CD4-positive, alpha-beta T cell (primary cell): ENCODE results near the gene IDH1. TPM values are rescaled to one million over a fixed set of nuclear protein-coding genes. Genes with fewer than 3 reads are reported as not detected.

Experiments
- ATAC-seq: fragments of 200-7000 bp; cut with Tn5 transposase; one replicate; pipeline ENCODE4 v1.10.0; 2022; ENCODE audit warnings: mild to moderate bottlenecking; ENCODE audit not compliant: poor library complexity
- CTCF ChIA-PET: fragments of 350-600 bp; sonication (Branson Sonifier 250); formaldehyde crosslinking; loops from one replicate; lab custom pipeline; 2021; ENCODE audit warnings: antibody characterized with exemption, inconsistent platforms; lab: Charles Lee
- POLR2A ChIA-PET: fragments of 350-600 bp; sonication (Branson Sonifier 250); formaldehyde crosslinking; loops from one replicate; lab custom pipeline; 2021; ENCODE audit warnings: antibody characterized with exemption, inconsistent platforms; lab: Charles Lee
- DNase-seq, 14 experiments: peaks; one replicate each; pipeline ENCODE4 v3.0.0-alpha.2; 2013 to 2020; ENCODE audit warnings: mixed read lengths in 2 of 14
- H3K27ac ChIP-seq, 2 donors: one replicate each; pipeline versions ENCODE4 v1.5.1 to v1.7.0; 2013; ENCODE audit warnings: low read length in 2 of 2, low read depth in 1 of 2, mild to moderate bottlenecking in 1 of 2
- H3K27me3 ChIP-seq, 2 experiments: 1 replicate in 1 of 2; 2 replicates in 1 of 2; pipeline versions ENCODE4 v1.6.1 to v1.7.0; 2013; ENCODE audit warnings: low read length in 2 of 2, control low read depth in 1 of 2, mild to moderate bottlenecking in 1 of 2, moderate library complexity in 1 of 2; ENCODE audit not compliant: insufficient read depth in 2 of 2, control insufficient read depth in 1 of 2
- H3K36me3 ChIP-seq: one replicate; pipeline ENCODE4 v1.6.1; 2013; ENCODE audit warnings: low read length, control low read depth; ENCODE audit not compliant: insufficient read depth
- H3K4me1 ChIP-seq: one replicate; pipeline ENCODE4 v1.6.1; 2013; ENCODE audit warnings: low read length, control low read depth; ENCODE audit not compliant: insufficient read depth
- H3K4me3 ChIP-seq: one replicate; pipeline ENCODE4 v1.5.1; 2013; ENCODE audit warnings: mild to moderate bottlenecking, low read length, moderate library complexity
- H3K9me3 ChIP-seq, 2 experiments: 1 replicate in 1 of 2; 2 replicates in 1 of 2; pipeline versions ENCODE4 v1.6.1 to v1.7.0; 2013; ENCODE audit warnings: low read length in 2 of 2, mild to moderate bottlenecking in 2 of 2, control low read depth in 1 of 2, moderate library complexity in 1 of 2; ENCODE audit not compliant: control insufficient read depth in 1 of 2, insufficient read depth in 1 of 2
- H3K27ac Mint-ChIP-seq: one replicate; pipeline ENCODE4 v1.8.0; 2020; ENCODE audit warnings: mixed read lengths
- H3K27me3 Mint-ChIP-seq: one replicate; pipeline ENCODE4 v1.8.0; 2021; ENCODE audit warnings: mixed read lengths
- H3K36me3 Mint-ChIP-seq: one replicate; pipeline ENCODE4 v1.8.0; 2021; ENCODE audit warnings: low read depth, mixed read lengths
- H3K4me1 Mint-ChIP-seq: one replicate; pipeline ENCODE4 v1.8.0; 2021; ENCODE audit warnings: low read depth, mixed read lengths
- H3K4me3 Mint-ChIP-seq: one replicate; pipeline ENCODE4 v1.8.0; 2020; ENCODE audit warnings: mild to moderate bottlenecking, mixed read lengths
- H3K9me3 Mint-ChIP-seq: one replicate; pipeline ENCODE4 v1.8.0; 2020; ENCODE audit warnings: mixed read lengths
- intact Hi-C, 2 experiments: fragments of 100-400 bp; cut with DNase I in 1 of 2; cut with micrococcal nuclease in 1 of 2; formaldehyde crosslinking; loops; one replicate each; pipeline versions ENCODE4 v1.15.1 to v1.9.0; 2023 to 2025; cut with DNase I, micrococcal nuclease
- total RNA-seq, 174 experiments: library from RNA in 2 of 174; stranded (reverse) in 2 of 174; gene quantifications; one replicate each; pipeline ENCODE4 v1.2.3 and lab custom pipeline; 2021 to 2026
- TF ChIP-seq, protein P1 (sequence below): fragments of 200-600 bp; IDR thresholded peaks from one replicate; pipeline ENCODE4 v1.8.0; 2022; ENCODE audit warnings: antibody characterized with exemption, mild to moderate bottlenecking

The IDH1 gene
- total RNA-seq, 2 experiments from 2014 or later: 3.0 to 3.4 TPM

DNA sequence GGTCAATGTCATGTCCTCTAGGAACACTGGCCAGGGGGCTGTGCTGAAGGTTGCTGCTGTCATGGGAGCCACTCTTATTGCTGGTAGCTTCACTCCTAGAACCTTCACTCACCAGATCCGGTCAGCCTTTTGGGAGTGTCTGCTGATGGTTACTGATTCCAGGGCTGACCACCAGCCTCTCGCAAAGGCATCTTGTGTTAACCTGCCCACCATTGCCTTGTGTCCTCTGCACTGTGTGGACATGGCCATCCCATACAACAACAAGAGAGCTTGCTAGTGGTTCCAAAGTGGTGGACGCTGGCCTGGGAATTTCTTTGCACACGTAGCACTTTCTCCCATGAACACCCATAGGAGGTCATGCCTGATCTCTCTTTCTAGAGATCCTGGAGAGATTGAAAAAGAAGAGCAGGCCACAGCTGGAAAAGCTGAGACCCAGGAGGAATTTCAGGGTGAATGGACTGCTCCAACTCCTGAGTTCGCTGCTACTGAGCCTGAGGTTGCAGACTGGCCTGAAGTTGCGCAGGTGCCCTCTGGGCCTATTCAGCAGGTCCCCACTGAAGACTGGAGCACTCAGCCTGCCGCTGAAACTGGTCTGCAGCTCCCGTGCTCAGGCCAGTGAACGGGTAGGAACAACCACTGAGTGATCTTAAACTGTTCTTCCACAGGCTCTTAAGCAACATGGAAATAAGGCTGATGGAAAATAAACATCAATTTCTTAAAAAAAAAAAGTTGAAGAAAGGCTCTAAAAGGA is 46.4 kb downstream of the IDH1 start:
- Mint-ChIP-seq H3K4me1 (peaks cover 6% of the 10 kb centered on the region), H3K27ac (no peak overlapping the region)
- CTCF ChIA-PET: no interaction called here

DNA sequence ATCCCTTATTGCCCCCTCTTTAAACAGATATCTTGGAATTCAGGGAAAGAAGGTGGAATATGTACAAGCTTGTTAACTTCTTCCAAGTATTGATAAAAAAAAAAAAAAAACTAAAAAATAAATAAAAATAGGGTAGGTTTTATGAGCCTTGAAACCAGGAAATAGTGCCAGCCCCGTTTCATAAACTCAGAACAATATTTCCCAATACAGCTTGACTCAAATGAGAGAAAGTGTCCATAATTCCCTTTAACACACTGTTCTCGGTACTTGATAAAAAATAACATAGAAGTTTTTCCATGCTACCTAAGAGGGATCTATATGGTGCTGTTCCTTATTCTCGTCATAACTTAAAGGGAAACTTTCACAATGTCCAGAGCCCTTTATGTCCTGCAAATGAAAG is 47.1 kb downstream of the IDH1 start:
- Histone ChIP-seq H3K4me1 (no peaks in the 10 kb centered on the region), H3K4me3 (no peak overlapping the region), H3K9me3 (no peaks in the 10 kb centered on the region), H3K27me3 (no peaks in the 10 kb centered on the region), H3K36me3 (no peaks in the 10 kb centered on the region), H3K27ac (no peak overlapping the region)
- ChIA-PET POLR2A (no interaction called here), CTCF (no interaction called here)
- no peaks in the 10 kb centered on the region for H3K36me3 Mint-ChIP-seq
- H3K27me3 Mint-ChIP-seq: no peaks in the 10 kb centered on the region
- H3K4me3 Mint-ChIP-seq: no peak overlapping the region
- intact Hi-C loops: no loop called here
- TF ChIP-seq, protein P1, sequence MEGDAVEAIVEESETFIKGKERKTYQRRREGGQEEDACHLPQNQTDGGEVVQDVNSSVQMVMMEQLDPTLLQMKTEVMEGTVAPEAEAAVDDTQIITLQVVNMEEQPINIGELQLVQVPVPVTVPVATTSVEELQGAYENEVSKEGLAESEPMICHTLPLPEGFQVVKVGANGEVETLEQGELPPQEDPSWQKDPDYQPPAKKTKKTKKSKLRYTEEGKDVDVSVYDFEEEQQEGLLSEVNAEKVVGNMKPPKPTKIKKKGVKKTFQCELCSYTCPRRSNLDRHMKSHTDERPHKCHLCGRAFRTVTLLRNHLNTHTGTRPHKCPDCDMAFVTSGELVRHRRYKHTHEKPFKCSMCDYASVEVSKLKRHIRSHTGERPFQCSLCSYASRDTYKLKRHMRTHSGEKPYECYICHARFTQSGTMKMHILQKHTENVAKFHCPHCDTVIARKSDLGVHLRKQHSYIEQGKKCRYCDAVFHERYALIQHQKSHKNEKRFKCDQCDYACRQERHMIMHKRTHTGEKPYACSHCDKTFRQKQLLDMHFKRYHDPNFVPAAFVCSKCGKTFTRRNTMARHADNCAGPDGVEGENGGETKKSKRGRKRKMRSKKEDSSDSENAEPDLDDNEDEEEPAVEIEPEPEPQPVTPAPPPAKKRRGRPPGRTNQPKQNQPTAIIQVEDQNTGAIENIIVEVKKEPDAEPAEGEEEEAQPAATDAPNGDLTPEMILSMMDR: no peak
- peaks cover 6% of the 10 kb centered on the region for H3K4me1 Mint-ChIP-seq
- ATAC-seq: no peak
- DNase-seq: no peak
- H3K27ac Mint-ChIP-seq: no peak overlapping the region
- no peaks in the 10 kb centered on the region for H3K9me3 Mint-ChIP-seq

More for the DNA sequence above, 46.4 kb downstream of the IDH1 start:
- intact Hi-C loops: no loop called here
- no peak overlapping the region for H3K27ac ChIP-seq
- Mint-ChIP-seq H3K9me3 (no peaks in the 10 kb centered on the region), H3K27me3 (no peaks in the 10 kb centered on the region), H3K4me3 (no peak overlapping the region), H3K36me3 (no peaks in the 10 kb centered on the region)
- TF ChIP-seq, protein P1: no peak
- H3K4me3 ChIP-seq: no peak overlapping the region
- no peaks in the 10 kb centered on the region for H3K36me3 ChIP-seq
- no peaks in the 10 kb centered on the region for H3K4me1 ChIP-seq
- ATAC-seq: no peak
- POLR2A ChIA-PET: no interaction called here
- H3K27me3 ChIP-seq: no peaks in the 10 kb centered on the region
- DNase-seq: no peak
- no peaks in the 10 kb centered on the region for H3K9me3 ChIP-seq

DNA sequence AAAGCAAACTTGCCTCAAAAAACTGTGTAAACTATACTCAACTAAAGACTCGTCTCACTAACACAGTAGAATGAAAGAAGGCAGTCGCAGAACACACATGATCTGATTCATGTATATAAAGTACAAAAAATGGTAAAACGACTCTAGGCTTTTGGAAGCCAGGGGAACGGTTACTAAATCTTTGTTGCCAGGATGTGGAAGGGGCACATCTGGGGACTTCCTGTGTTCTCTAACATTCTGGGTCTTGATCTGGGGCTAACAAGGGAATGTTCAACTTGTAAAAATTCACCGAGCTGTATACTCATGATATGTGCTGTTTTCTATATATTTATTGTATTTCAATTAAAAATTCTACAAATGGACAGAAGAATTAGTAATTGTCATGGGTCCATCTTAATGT is 50.7 kb downstream of the IDH1 start:
- no peak overlapping the region for H3K27ac ChIP-seq
- no peaks in the 10 kb centered on the region for H3K27me3 Mint-ChIP-seq
- no peaks in the 10 kb centered on the region for H3K4me1 ChIP-seq
- ChIA-PET POLR2A (no interaction called here), CTCF (no interaction called here)
- peaks cover 6% of the 10 kb centered on the region for H3K4me1 Mint-ChIP-seq
- no peak overlapping the region for H3K27ac Mint-ChIP-seq
- no peak overlapping the region for H3K4me3 ChIP-seq
- no peak overlapping the region for H3K4me3 Mint-ChIP-seq
- DNase-seq: no peak
- no peaks in the 10 kb centered on the region for H3K9me3 ChIP-seq
- no peaks in the 10 kb centered on the region for H3K36me3 ChIP-seq
- TF ChIP-seq, protein P1: no peak
- H3K9me3 Mint-ChIP-seq: no peaks in the 10 kb centered on the region
- intact Hi-C loops: no loop called here
- no peaks in the 10 kb centered on the region for H3K27me3 ChIP-seq
- ATAC-seq: no peak
- H3K36me3 Mint-ChIP-seq: no peaks in the 10 kb centered on the region
